ENCODE measurements around the gene ZNF124. TPM values are rescaled to one million over a fixed set of nuclear protein-coding genes. Genes with fewer than 3 reads are reported as not detected.

ZNF124 gene
- total and polyA plus RNA-seq, 2 of the 8 experiments (the other 6 are each of a cell fraction or from before 2014, with no cell fraction given), result 4.6 to 39.9 TPM

- H3K4ac ChIP-seq (replicated peaks; ENCODE audit: insufficient read length, low read depth, low read length), result no peak overlapping the region
- FAIRE-seq, result no peak
- peaks cover 29 to 30% of the 10 kb centered on the region in 2 experiments for H3K9me3 ChIP-seq (ENCODE audit: insufficient read depth in 2 of 2, low read depth in 1 of 2, low read length in 1 of 2)
- H4K8ac ChIP-seq (ENCODE audit: extremely low read depth, insufficient read depth, low read length), result no peak overlapping the region
- H4K20me1 ChIP-seq (replicated peaks in 1 of 2; ENCODE audit: control insufficient read depth in 1 of 2, insufficient read depth in 2 of 2, low read length in 2 of 2), result peaks cover 0 to 2% of the 10 kb centered on the region in 2 experiments
- H3K14ac ChIP-seq (ENCODE audit: insufficient read length), result no peak overlapping the region
- no peak overlapping the region for H2BK120ac ChIP-seq (replicated peaks; ENCODE audit: low read depth, low read length)
- H3K79me2 ChIP-seq (ENCODE audit: control insufficient read depth in 1 of 2, insufficient read depth in 2 of 2, low read length in 2 of 2), result peaks cover 0 to 25% of the 10 kb centered on the region in 2 experiments; a peak in 2 of 4 replicates
- H3K18ac ChIP-seq (ENCODE audit: extremely low read depth, low read length), result no peak overlapping the region
- no peak overlapping the region for H2BK12ac ChIP-seq (ENCODE audit: low read depth, low read length)
- H3K4me3 ChIP-seq (ENCODE audit: extremely low read depth in 1 of 4, insufficient read depth in 2 of 4, low read depth in 3 of 4, low read length in 4 of 4), result no peak overlapping the region
- H3K4me1 ChIP-seq (replicated peaks in 1 of 4; ENCODE audit: control insufficient read depth in 3 of 4, insufficient read depth in 4 of 4, low read length in 3 of 4), result no peaks in the 10 kb centered on the region
- no peak overlapping the region for H2AFZ ChIP-seq (ENCODE audit: low read length)
- H3K27me3 ChIP-seq (replicated peaks in 1 of 4; ENCODE audit: control insufficient read depth in 3 of 4, extremely low read depth in 1 of 4, insufficient read depth in 3 of 4, low read length in 3 of 4), result no peaks in the 10 kb centered on the region
- no peak overlapping the region for H2AK5ac ChIP-seq (ENCODE audit: low read depth, low read length)
- ChIA-PET CTCF (ENCODE audit: partially characterized antibody) (interaction anchor here (1.2 to 2.3 kb wide), 3 partner anchors 13 to 30 kb away, joined by 3 to 14 read pairs (median 13); no protein-coding TSS in a partner anchor), POLR2A (ENCODE audit: partially characterized antibody) (interaction anchor here (0.9 kb wide), 1 partner anchor 12 kb away, joined by 3 read pairs; no protein-coding TSS in a partner anchor)
- H2BK15ac ChIP-seq (ENCODE audit: low read length), result no peak overlapping the region
- no peak overlapping the region for H3K9ac ChIP-seq (replicated peaks in 1 of 4; ENCODE audit: extremely low read depth in 1 of 4, low read depth in 3 of 4, low read length in 3 of 4)
- H3K56ac ChIP-seq (replicated peaks; ENCODE audit: insufficient read length, low read depth, low read length), result no peak overlapping the region
- H3K23ac ChIP-seq (ENCODE audit: insufficient read length), result no peak overlapping the region
- peaks cover 0 to 42% (median 15%) of the 10 kb centered on the region in 4 experiments; a peak in 5 of 8 replicates for H3K36me3 ChIP-seq (ENCODE audit: control insufficient read depth in 2 of 4, insufficient read depth in 4 of 4, low read length in 3 of 4)
- no peak overlapping the region for H4K91ac ChIP-seq (replicated peaks; ENCODE audit: insufficient read length, low read length)
- H3K79me1 ChIP-seq (ENCODE audit: low read depth, low read length), result peaks cover 4% of the 10 kb centered on the region
- no peak for DNase-seq (ENCODE audit: low read depth in 1 of 2, low spot score in 2 of 2)
- no peak overlapping the region for H3K4me2 ChIP-seq (ENCODE audit: insufficient read depth in 1 of 2, low read depth in 2 of 2, low read length in 2 of 2)
- 91% methylated on average over 2 of the region's 2 CpGs; no CpG with 5 or more reads in 1 of the 2 experiments for WGBS, 2 experiments (ENCODE audit: extremely low coverage in 1 of 2, insufficient coverage in 1 of 2, insufficient read length in 1 of 2, insufficient replicate concordance in 2 of 2, low coverage in 1 of 2, low lambda C conversion rate in 2 of 2, missing lambda C conversion rate in 1 of 2)
- H4K5ac ChIP-seq (ENCODE audit: insufficient read length, low read depth, low read length), result no peak overlapping the region
- TF ChIP-seq FOSL1 (IDR thresholded peaks at IDR 0.05; ENCODE audit: insufficient read depth, low read depth, low read length) (no peak), RBBP5 (IDR thresholded peaks at IDR 0.05; ENCODE audit: borderline replicate concordance, low read depth, low read length) (no peak), KDM1A (IDR thresholded peaks at IDR 0.05; ENCODE audit: borderline replicate concordance, low read length) (no peak), SUZ12 (IDR thresholded peaks at IDR 0.05; ENCODE audit: low read length) (no peak), CBX5 (IDR thresholded peaks at IDR 0.05; ENCODE audit: low read depth, low read length) (no peak), CTBP2 (IDR thresholded peaks at IDR 0.05; ENCODE audit: borderline replicate concordance, insufficient read depth, insufficient read length, low read length) (no peak), BRCA1 (IDR thresholded peaks at IDR 0.05; ENCODE audit: low read depth, low read length) (no peak), EGR1 (IDR thresholded peaks at IDR 0.05; ENCODE audit: borderline replicate concordance, low read depth, low read length) (no peak), EZH2 (IDR thresholded peaks at IDR 0.05; ENCODE audit: low read depth, low read length, severe bottlenecking) (no peak), SIRT6 (IDR thresholded peaks at IDR 0.05; ENCODE audit: low read length) (no peak), PHF8 (conservative IDR thresholded peaks at IDR 0.05; ENCODE audit: low read depth, low read length) (no peak), NRF1 (IDR thresholded peaks at IDR 0.05; ENCODE audit: low read depth, low read length) (no peak), POLR2A (IDR thresholded peaks at IDR 0.05; ENCODE audit: control extremely low read depth in 1 of 2, low read depth in 2 of 2, low read length in 2 of 2) (no peak), GTF2F1 (IDR thresholded peaks at IDR 0.05; ENCODE audit: borderline replicate concordance, low read depth, low read length) (no peak)
- no peaks in the 10 kb centered on the region for H3K23me2 ChIP-seq (ENCODE audit: low read depth, low read length)
- H2BK5ac ChIP-seq (ENCODE audit: low read depth, low read length), result no peak overlapping the region
- H2BK20ac ChIP-seq (ENCODE audit: low read length), result no peak overlapping the region
- no peak overlapping the region for H3K27ac ChIP-seq (ENCODE audit: low read depth, low read length)
Observed at GRCh38 chr1:247147781-247148180, 24.0 kb downstream of the ZNF124 start.
